Measurements from ENCODE around the gene TRMT61B. TPM values are rescaled to one million over a fixed set of nuclear protein-coding genes. Genes with fewer than 3 reads are reported as not detected.

TRMT61B gene
- 6.8 and 12.7 TPM in 2 replicates for total RNA-seq

GRCh38 chr2:28870146-28870891 lies at the start of gene TRMT61B:
Gene TRMT61B (minus strand): TSS chr2:28870309. CDS start chr2:28870277, 32 bp downstream.

GRCh38 chr2:28894470-28895188 lies 24.5 kb upstream of the TRMT61B start, which contains the start of gene WDR43:
Gene WDR43 (plus strand): TSS chr2:28894667. CDS start chr2:28894699, 32 bp downstream.

GRCh38 chr2:28810384-28811285 lies 59.5 kb downstream of the TRMT61B start, which contains the start of gene SPDYA:
Gene SPDYA (plus strand): TSS chr2:28810834. CDS start chr2:28816015, 5,181 bp downstream.

Other genes with a start within 250 kb of the TRMT61B start
- 79.5 and 83.0 TPM in 2 replicates for gene PPP1CB, start 118.5 kb downstream of the TRMT61B start, total RNA-seq
- not detected in 2 replicates for gene SPDYA, start 59.5 kb downstream of the TRMT61B start, total RNA-seq
- 27.1 and 48.9 TPM in 2 replicates for gene WDR43, start 24.4 kb upstream of the TRMT61B start, total RNA-seq
- not detected in 2 replicates for gene TOGARAM2, start 111.0 kb upstream of the TRMT61B start, total RNA-seq
- not detected in 2 replicates for gene PCARE, start 204.2 kb upstream of the TRMT61B start, total RNA-seq
- 9.9 and 16.0 TPM in 2 replicates for gene CLIP4, start 245.1 kb upstream of the TRMT61B start, total RNA-seq

Measured in mesangial cell (primary cell).